Neural cell (in vitro differentiated cells): ENCODE results near the gene ANKRD1. TPM values are rescaled to one million over a fixed set of nuclear protein-coding genes. Genes with fewer than 3 reads are reported as not detected.

Experiments used
- H2AFZ ChIP-seq: fragments of 200-600, 300-800 bp; sonication (generic), shearing (Covaris generic); 2 replicates; pipeline ENCODE4 v1.6.0; 2014; ENCODE audit warnings: low read depth, mild to moderate bottlenecking, antibody characterized with exemption, low read length, moderate library complexity
- H3F3A ChIP-seq: fragments of 200-600 bp; shearing (Covaris generic); 2 replicates; pipeline ENCODE4 v1.6.1; 2016; ENCODE audit warnings: mild to moderate bottlenecking, moderate library complexity, mixed read lengths, antibody characterized with exemption, low read length; ENCODE audit not compliant: insufficient read depth, poor library complexity, severe bottlenecking
- H3K27ac ChIP-seq: fragments of 200-600, 300-800 bp; sonication (generic), shearing (Covaris generic); 2 replicates; pipeline ENCODE4 v1.5.1; 2014; ENCODE audit warnings: mild to moderate bottlenecking, low read length, moderate library complexity
- H3K27me3 ChIP-seq: fragments of 300-800, 200-600 bp; sonication (generic), shearing (Covaris generic); 2 replicates; pipeline ENCODE4 v1.6.0; 2014; ENCODE audit warnings: mild to moderate bottlenecking, low read depth, low read length, moderate library complexity; ENCODE audit not compliant: insufficient read depth
- H3K36me3 ChIP-seq: fragments of 300-800, 200-600 bp; sonication (generic), shearing (Covaris generic); 2 replicates; pipeline ENCODE4 v1.5.1; 2014; ENCODE audit warnings: mild to moderate bottlenecking, antibody characterized with exemption, low read length, moderate library complexity; ENCODE audit not compliant: insufficient read depth
- H3K4me2 ChIP-seq: fragments of 300-800, 200-600 bp; sonication (generic), shearing (Covaris generic); 2 replicates; pipeline ENCODE4 v1.6.0; 2014; ENCODE audit warnings: mild to moderate bottlenecking, low read length
- H3K4me3 ChIP-seq: fragments of 300-800, 200-600 bp; sonication (generic), shearing (Covaris generic); 2 replicates; pipeline ENCODE4 v1.5.1; 2014; ENCODE audit warnings: mild to moderate bottlenecking, low read length, moderate library complexity
- H3K79me2 ChIP-seq: fragments of 200-600 bp; shearing (Covaris generic); replicated peaks from 2 replicates; pipeline ENCODE4 v1.6.0; 2014; ENCODE audit warnings: mild to moderate bottlenecking, low read length, moderate library complexity; ENCODE audit not compliant: insufficient read depth
- H3K9ac ChIP-seq: fragments of 300-800, 200-600 bp; sonication (generic), shearing (Covaris generic); 2 replicates; pipeline ENCODE4 v1.6.1; 2016; ENCODE audit warnings: mild to moderate bottlenecking, low read length, mixed read lengths
- H3K9me2 ChIP-seq: fragments of 200-600 bp; shearing (Covaris generic); 2 replicates; pipeline ENCODE4 v1.6.1; 2016; ENCODE audit warnings: mild to moderate bottlenecking, low read length, mixed read lengths; ENCODE audit not compliant: insufficient read depth
- H3K9me3 ChIP-seq: fragments of 200-600, 300-800 bp; sonication (generic), shearing (Covaris generic); 2 replicates; pipeline ENCODE4 v1.6.1; 2016; ENCODE audit warnings: mild to moderate bottlenecking, mixed run types, low read length, moderate library complexity, mixed read lengths
- H4K20me1 ChIP-seq: fragments of 200-600 bp; shearing (Covaris generic); 2 replicates; pipeline ENCODE4 v1.6.1; 2016; ENCODE audit warnings: mild to moderate bottlenecking, mixed run types; ENCODE audit not compliant: insufficient read depth
- EP300 ChIP-seq: fragments of 450-650 bp; conservative IDR thresholded peaks from 2 replicates; pipeline ENCODE4 v1.6.1; 2014; ENCODE audit warnings: antibody characterized with exemption, mild to moderate bottlenecking, moderate library complexity; ENCODE audit not compliant: poor library complexity, severe bottlenecking
- EZH2 ChIP-seq: fragments of 200-600, 300-800 bp; shearing (Covaris generic), sonication (generic); IDR thresholded peaks from 2 replicates; pipeline ENCODE4 v1.6.1; 2014; ENCODE audit warnings: antibody characterized with exemption, low read length, borderline replicate concordance, mild to moderate bottlenecking; ENCODE audit not compliant: insufficient read depth, poor library complexity, severe bottlenecking
- MXI1 ChIP-seq: fragments of 450-650 bp; conservative IDR thresholded peaks from 2 replicates; pipeline ENCODE4 v1.6.1; 2014; ENCODE audit warnings: antibody characterized with exemption, mild to moderate bottlenecking; ENCODE audit not compliant: poor library complexity, severe bottlenecking
- POLR2AphosphoS5 ChIP-seq: IDR thresholded peaks from 2 replicates; pipeline ENCODE4 v1.6.1; 2012
- RAD21 ChIP-seq: fragments of 450-650 bp; conservative IDR thresholded peaks from 2 replicates; pipeline ENCODE4 v1.6.1; 2014; ENCODE audit warnings: antibody characterized with exemption, mild to moderate bottlenecking, moderate library complexity
- SMC3 ChIP-seq: fragments of 450-650 bp; conservative IDR thresholded peaks from 2 replicates; pipeline ENCODE4 v1.6.1; 2014; ENCODE audit warnings: antibody characterized with exemption, mild to moderate bottlenecking, moderate library complexity; ENCODE audit not compliant: poor library complexity
- TAF1 ChIP-seq: IDR thresholded peaks from 2 replicates; pipeline ENCODE4 v1.6.1; 2012; ENCODE audit warnings: low read depth
- polyA plus RNA-seq: library from polyadenylated mRNA; depleted of rRNA; stranded (reverse); fragments of >200 nt; gene quantifications from 2 replicates; pipeline ENCODE4 v1.2.3, GENCODE V29; 2014
- TF ChIP-seq, protein P1 (sequence below): fragments of 450-650 bp; IDR thresholded peaks from 2 replicates; pipeline ENCODE4 v1.5.1; 2014; ENCODE audit warnings: antibody characterized with exemption, mild to moderate bottlenecking, moderate library complexity; ENCODE audit not compliant: poor library complexity, severe bottlenecking
- TF ChIP-seq, protein P2 (sequence below): IDR thresholded peaks from 2 replicates; pipeline ENCODE4 v1.6.1; 2012; ENCODE audit warnings: borderline replicate concordance

The ANKRD1 gene
- polyA plus RNA-seq, 1 donor from 2014 or later: not detected

DNA sequence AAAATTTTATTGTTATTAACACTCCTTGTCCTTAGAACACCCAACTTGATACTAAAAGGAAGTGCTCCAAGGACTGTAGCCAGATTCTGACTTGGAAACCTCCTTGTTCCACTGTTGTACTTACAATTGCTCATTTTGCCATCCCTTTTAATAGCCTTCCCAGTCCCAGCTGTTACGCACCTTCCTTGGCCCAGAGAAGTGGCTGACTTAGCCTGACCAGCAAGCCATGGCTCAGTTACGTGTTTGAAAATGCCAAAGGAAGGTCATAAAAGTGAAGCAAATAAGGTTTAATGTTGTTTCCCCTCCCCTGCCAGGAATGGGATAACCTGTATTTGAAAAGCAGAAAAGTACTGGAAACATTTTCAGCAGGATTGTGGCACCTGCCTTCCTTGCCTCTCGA, 3.7 kb upstream of the ANKRD1 start:
- Histone ChIP-seq H2AFZ (no peak overlapping the region), H3K4me2 (no peak overlapping the region)
- TF ChIP-seq MXI1 (no peak), POLR2AphosphoS5 (no peak), SMC3 (no peak), EZH2 (no peak), TAF1 (no peak), EP300 (no peak), RAD21 (no peak)
- TF ChIP-seq, protein P1, sequence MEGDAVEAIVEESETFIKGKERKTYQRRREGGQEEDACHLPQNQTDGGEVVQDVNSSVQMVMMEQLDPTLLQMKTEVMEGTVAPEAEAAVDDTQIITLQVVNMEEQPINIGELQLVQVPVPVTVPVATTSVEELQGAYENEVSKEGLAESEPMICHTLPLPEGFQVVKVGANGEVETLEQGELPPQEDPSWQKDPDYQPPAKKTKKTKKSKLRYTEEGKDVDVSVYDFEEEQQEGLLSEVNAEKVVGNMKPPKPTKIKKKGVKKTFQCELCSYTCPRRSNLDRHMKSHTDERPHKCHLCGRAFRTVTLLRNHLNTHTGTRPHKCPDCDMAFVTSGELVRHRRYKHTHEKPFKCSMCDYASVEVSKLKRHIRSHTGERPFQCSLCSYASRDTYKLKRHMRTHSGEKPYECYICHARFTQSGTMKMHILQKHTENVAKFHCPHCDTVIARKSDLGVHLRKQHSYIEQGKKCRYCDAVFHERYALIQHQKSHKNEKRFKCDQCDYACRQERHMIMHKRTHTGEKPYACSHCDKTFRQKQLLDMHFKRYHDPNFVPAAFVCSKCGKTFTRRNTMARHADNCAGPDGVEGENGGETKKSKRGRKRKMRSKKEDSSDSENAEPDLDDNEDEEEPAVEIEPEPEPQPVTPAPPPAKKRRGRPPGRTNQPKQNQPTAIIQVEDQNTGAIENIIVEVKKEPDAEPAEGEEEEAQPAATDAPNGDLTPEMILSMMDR: no peak
- TF ChIP-seq, protein P2, sequence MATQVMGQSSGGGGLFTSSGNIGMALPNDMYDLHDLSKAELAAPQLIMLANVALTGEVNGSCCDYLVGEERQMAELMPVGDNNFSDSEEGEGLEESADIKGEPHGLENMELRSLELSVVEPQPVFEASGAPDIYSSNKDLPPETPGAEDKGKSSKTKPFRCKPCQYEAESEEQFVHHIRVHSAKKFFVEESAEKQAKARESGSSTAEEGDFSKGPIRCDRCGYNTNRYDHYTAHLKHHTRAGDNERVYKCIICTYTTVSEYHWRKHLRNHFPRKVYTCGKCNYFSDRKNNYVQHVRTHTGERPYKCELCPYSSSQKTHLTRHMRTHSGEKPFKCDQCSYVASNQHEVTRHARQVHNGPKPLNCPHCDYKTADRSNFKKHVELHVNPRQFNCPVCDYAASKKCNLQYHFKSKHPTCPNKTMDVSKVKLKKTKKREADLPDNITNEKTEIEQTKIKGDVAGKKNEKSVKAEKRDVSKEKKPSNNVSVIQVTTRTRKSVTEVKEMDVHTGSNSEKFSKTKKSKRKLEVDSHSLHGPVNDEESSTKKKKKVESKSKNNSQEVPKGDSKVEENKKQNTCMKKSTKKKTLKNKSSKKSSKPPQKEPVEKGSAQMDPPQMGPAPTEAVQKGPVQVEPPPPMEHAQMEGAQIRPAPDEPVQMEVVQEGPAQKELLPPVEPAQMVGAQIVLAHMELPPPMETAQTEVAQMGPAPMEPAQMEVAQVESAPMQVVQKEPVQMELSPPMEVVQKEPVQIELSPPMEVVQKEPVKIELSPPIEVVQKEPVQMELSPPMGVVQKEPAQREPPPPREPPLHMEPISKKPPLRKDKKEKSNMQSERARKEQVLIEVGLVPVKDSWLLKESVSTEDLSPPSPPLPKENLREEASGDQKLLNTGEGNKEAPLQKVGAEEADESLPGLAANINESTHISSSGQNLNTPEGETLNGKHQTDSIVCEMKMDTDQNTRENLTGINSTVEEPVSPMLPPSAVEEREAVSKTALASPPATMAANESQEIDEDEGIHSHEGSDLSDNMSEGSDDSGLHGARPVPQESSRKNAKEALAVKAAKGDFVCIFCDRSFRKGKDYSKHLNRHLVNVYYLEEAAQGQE: no peak

DNA sequence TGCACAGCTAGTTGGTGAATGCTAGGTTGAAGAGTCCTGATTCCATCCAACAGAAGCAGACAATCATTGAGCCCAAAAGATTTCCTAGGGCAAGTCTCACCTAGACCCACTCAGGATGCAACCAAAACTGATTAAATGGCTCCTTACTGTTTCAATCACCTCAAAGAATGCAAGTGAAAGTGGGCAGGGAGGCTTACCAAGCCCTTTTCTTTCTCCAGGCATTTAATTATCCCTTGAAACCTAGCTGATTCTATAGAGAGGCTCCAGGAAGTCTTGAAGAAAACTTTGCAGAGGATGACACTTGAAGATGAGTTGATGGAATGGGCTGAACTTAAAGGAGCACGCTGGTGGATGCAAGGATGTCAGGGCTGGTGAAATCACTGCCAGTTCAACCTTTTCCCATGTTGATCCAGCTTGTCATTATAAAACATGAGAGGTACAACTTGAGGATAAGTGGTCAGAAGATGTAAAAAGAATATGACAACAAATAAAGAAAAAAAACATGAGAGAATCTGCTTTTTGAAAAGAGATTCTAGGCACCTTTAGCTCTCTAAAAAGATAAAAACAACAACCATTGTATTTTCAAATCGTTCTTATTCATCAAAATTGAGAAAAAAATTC, 2.3 kb upstream of the ANKRD1 start:
- Histone ChIP-seq H3K9ac (no peak overlapping the region), H3K4me3 (no peak overlapping the region), H2AFZ (no peak overlapping the region), H3F3A (no peaks in the 10 kb centered on the region), H3K79me2 (no peaks in the 10 kb centered on the region), H4K20me1 (no peaks in the 10 kb centered on the region), H3K4me2 (no peak overlapping the region), H3K36me3 (no peaks in the 10 kb centered on the region), H3K27ac (no peak overlapping the region), H3K9me3 (no peaks in the 10 kb centered on the region), H3K27me3 (no peaks in the 10 kb centered on the region), H3K9me2 (no peaks in the 10 kb centered on the region)
- no peak for TF ChIP-seq MXI1
- no peak for TF ChIP-seq RAD21
- TF ChIP-seq, protein P2: no peak
- TF ChIP-seq TAF1: no peak
- TF ChIP-seq EZH2: no peak
- TF ChIP-seq EP300: no peak
- no peak for TF ChIP-seq POLR2AphosphoS5
- no peak for TF ChIP-seq SMC3
- TF ChIP-seq, protein P1: no peak

More for the DNA sequence above, 3.7 kb upstream of the ANKRD1 start:
- H3K36me3 ChIP-seq: no peaks in the 10 kb centered on the region
- H3K27ac ChIP-seq: no peak overlapping the region
- no peak overlapping the region for H3K9ac ChIP-seq
- no peaks in the 10 kb centered on the region for H3F3A ChIP-seq
- H3K4me3 ChIP-seq: no peak overlapping the region
- H3K27me3 ChIP-seq: no peaks in the 10 kb centered on the region
- no peaks in the 10 kb centered on the region for H3K79me2 ChIP-seq
- no peaks in the 10 kb centered on the region for H4K20me1 ChIP-seq
- no peaks in the 10 kb centered on the region for H3K9me2 ChIP-seq
- H3K9me3 ChIP-seq: no peaks in the 10 kb centered on the region
